SK-N-SH treated with all-trans-retinoic acid at 6 μM for 48 hours (cell line): ENCODE results near the gene AP2M1.

Experiments used
- ATAC-seq: fragments of 200-7000 bp; cut with Tn5 transposase; 3 replicates; pipeline ENCODE4 v1.9.1; 2020; ENCODE audit warnings: mild to moderate bottlenecking, moderate library complexity
- ARNTL ChIP-seq: fragments of 450-650 bp; formaldehyde crosslinking; IDR thresholded peaks from 2 replicates; pipeline ENCODE4 v1.5.0; 2020; ENCODE audit warnings: low read depth, mild to moderate bottlenecking, moderate library complexity, borderline replicate concordance
- BACH2 ChIP-seq: fragments of 250-450 bp; sonication (Bioruptor Pico); IDR thresholded peaks from 2 replicates; pipeline ENCODE4 v1.9.0; 2021; ENCODE audit warnings: mild to moderate bottlenecking, borderline replicate concordance
- CSDC2 ChIP-seq: fragments of 250-450 bp; sonication (Bioruptor Pico); IDR thresholded peaks from 2 replicates; pipeline ENCODE4 v1.5.0; 2020; ENCODE audit warnings: mild to moderate bottlenecking, moderate library complexity
- ESRRG ChIP-seq: fragments of 250-450 bp; sonication (Bioruptor Pico); IDR thresholded peaks from 2 replicates; pipeline ENCODE4 v1.6.1; 2021; ENCODE audit warnings: mild to moderate bottlenecking
- GLIS3 ChIP-seq: fragments of 250-450 bp; sonication (Bioruptor Pico); IDR thresholded peaks from 2 replicates; pipeline ENCODE4 v1.5.0; 2020; ENCODE audit warnings: mild to moderate bottlenecking, moderate library complexity
- ISL1 ChIP-seq: fragments of 250-450 bp; sonication (Bioruptor Pico); IDR thresholded peaks from 2 replicates; pipeline ENCODE4 v2.1.2; 2022; ENCODE audit warnings: mild to moderate bottlenecking, moderate library complexity
- OSR1 ChIP-seq: fragments of 250-450 bp; sonication (Bioruptor Pico); IDR thresholded peaks from 2 replicates; pipeline ENCODE4 v1.8.0; 2022; ENCODE audit warnings: moderate library complexity, mild to moderate bottlenecking, inconsistent platforms
- PATZ1 ChIP-seq: fragments of 250-450 bp; sonication (Bioruptor Pico); IDR thresholded peaks from 2 replicates; pipeline ENCODE4 v1.8.0; 2020; ENCODE audit warnings: mild to moderate bottlenecking, moderate library complexity, borderline replicate concordance
- PPARA ChIP-seq: fragments of 250-450 bp; sonication (Bioruptor Pico); IDR thresholded peaks from 2 replicates; pipeline ENCODE4 v1.5.0; 2020; ENCODE audit warnings: mild to moderate bottlenecking, borderline replicate concordance
- RARB ChIP-seq: fragments of 250-450 bp; sonication (Bioruptor Pico); IDR thresholded peaks from 2 replicates; pipeline ENCODE4 v1.8.0; 2021; ENCODE audit warnings: mild to moderate bottlenecking, moderate library complexity
- SNAI2 ChIP-seq: fragments of 250-450 bp; sonication (Bioruptor Pico); IDR thresholded peaks from 2 replicates; pipeline ENCODE4 v1.5.0; 2020; ENCODE audit warnings: mild to moderate bottlenecking, moderate library complexity
- TCF4 ChIP-seq: fragments of 250-450 bp; sonication (Bioruptor Pico); IDR thresholded peaks from 2 replicates; pipeline ENCODE4 v1.8.0; 2021; ENCODE audit warnings: mild to moderate bottlenecking, moderate library complexity, borderline replicate concordance
- ZFP3 ChIP-seq: fragments of 250-450 bp; sonication (Bioruptor Pico); IDR thresholded peaks from 2 replicates; pipeline ENCODE4 v1.5.0; 2020; ENCODE audit warnings: mild to moderate bottlenecking, moderate library complexity
- ZFP30 ChIP-seq: fragments of 450-650 bp; formaldehyde crosslinking; IDR thresholded peaks from 2 replicates; pipeline ENCODE4 v1.5.0; 2022; ENCODE audit warnings: mild to moderate bottlenecking, moderate library complexity
- ZNF565 ChIP-seq: fragments of 450-650 bp; formaldehyde crosslinking; conservative IDR thresholded peaks from 2 replicates; pipeline ENCODE4 v1.5.0; 2020; ENCODE audit warnings: low read depth, mild to moderate bottlenecking, moderate library complexity
- ZNF70 ChIP-seq: fragments of 450-650 bp; formaldehyde crosslinking; IDR thresholded peaks from 2 replicates; pipeline ENCODE4 v1.5.0; 2020; ENCODE audit warnings: mild to moderate bottlenecking, moderate library complexity
- ZNF8 ChIP-seq: fragments of 450-650 bp; formaldehyde crosslinking; IDR thresholded peaks from 2 replicates; pipeline ENCODE4 v1.5.0; 2020; ENCODE audit warnings: mild to moderate bottlenecking, moderate library complexity
- TF ChIP-seq, protein P1 (sequence below): fragments of 250-450 bp; sonication (Bioruptor Pico); IDR thresholded peaks from 2 replicates; pipeline ENCODE4 v1.8.0; 2021; ENCODE audit warnings: low read depth, mild to moderate bottlenecking, moderate library complexity, borderline replicate concordance
- TF ChIP-seq, protein P2 (sequence below): fragments of 250-450 bp; sonication (Bioruptor Pico); IDR thresholded peaks from 2 replicates; pipeline ENCODE4 v1.5.1; 2021; ENCODE audit warnings: mild to moderate bottlenecking, moderate library complexity

The AP2M1 gene

DNA sequence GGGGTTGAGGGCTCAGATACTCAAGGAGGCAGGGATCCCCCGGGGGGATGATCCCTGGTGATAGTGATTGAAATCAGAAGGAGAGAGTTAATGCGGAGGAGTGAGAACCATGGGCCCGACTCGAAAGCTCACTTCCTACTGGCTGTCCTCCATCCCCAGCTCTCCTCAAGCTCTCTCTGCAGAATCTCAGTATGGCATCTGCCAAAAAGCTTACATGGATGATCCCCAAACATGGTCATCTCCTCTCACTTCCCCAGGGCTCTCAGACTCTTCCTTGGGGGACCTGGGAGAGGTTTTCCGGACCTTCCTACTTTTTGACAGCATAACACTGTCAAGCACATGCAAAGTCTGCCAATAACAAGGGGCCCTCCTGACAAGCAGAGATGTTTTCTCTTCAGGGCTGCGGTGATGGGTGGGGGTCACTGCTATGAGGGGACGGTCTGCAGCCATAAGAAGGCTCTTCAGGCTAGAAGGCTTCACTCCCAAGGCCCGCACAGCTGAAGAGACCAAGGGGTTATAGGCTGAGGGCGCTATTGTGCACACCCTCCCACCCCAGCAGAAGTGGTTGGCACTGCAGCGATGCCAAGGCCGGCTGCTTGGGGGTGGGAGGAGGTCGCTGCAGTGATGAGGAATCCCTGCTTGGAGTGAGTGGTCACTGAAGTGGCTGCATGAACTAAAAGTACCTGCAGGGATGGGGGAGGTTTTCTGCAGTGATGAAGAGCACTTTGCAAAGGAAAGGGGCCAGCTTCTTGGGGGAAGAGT lies 53.9 kb downstream of the AP2M1 start:
- TF ChIP-seq PPARA (CRISPR knock-in tag) = no peak
- no peak for TF ChIP-seq ZNF8 (CRISPR knock-in tag)
- no peak for TF ChIP-seq ARNTL (CRISPR knock-in tag)
- no peak for TF ChIP-seq CSDC2 (CRISPR knock-in tag)
- no peak for TF ChIP-seq ZNF70 (CRISPR knock-in tag)
- no peak for TF ChIP-seq PATZ1 (CRISPR knock-in tag)
- TF ChIP-seq TCF4 (CRISPR knock-in tag) = no peak
- TF ChIP-seq ISL1 = no peak
- no peak for TF ChIP-seq BACH2
- no peak for TF ChIP-seq RARB
- no peak for TF ChIP-seq ZNF565 (CRISPR knock-in tag)
- TF ChIP-seq ZFP3 = no peak
- TF ChIP-seq OSR1 (CRISPR knock-in tag) = no peak
- TF ChIP-seq GLIS3 (CRISPR knock-in tag) = no peak
- TF ChIP-seq, protein P1, sequence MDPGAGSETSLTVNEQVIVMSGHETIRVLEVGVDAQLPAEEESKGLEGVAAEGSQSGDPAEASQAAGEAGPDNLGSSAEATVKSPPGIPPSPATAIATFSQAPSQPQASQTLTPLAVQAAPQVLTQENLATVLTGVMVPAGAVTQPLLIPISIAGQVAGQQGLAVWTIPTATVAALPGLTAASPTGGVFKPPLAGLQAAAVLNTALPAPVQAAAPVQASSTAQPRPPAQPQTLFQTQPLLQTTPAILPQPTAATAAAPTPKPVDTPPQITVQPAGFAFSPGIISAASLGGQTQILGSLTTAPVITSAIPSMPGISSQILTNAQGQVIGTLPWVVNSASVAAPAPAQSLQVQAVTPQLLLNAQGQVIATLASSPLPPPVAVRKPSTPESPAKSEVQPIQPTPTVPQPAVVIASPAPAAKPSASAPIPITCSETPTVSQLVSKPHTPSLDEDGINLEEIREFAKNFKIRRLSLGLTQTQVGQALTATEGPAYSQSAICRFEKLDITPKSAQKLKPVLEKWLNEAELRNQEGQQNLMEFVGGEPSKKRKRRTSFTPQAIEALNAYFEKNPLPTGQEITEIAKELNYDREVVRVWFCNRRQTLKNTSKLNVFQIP = no peak

DNA sequence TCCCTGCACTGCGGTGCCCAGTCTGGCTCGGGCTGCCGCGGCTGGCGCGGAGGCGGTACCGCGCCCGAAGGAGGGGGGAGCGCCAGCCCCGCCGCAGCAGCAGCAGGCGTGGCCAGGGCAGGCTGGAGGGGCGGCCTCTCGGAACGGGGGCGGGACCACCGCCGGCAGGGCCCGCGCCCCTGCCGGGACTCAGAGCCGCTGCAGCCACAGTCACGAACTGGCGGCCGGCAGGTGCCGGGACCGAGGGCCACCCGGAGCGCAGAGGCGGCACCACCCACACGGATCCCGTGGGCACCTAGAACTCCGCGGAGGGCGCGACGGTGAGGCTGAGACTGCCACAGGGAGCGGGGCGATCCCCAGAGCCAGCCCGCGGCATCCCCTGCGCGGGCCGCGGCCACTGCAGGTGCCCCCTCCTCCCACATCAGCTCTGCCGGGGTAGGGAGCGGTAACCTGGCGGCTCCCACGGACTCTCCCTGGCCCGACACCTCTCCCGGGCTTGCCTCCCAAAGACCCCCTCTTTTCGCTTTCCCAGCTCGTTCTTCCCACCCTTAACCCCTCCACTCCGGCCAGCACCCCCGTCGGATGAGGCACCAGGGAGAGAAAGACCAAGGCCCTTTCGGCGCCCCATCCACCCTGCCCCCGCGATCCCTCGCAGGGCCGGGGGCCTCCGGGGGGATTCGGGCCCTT lies 54.9 kb downstream of the AP2M1 start, which contains the start of gene VWA5B2:
Gene VWA5B2, plus strand, starts transcription at position 192 of the 687 bp plus-strand sequence. CDS start 944 bp downstream, outside the sequence.
- TF ChIP-seq RARB = no peak
- peak; percentile 63; the same call in 1 of the 2 replicates for TF ChIP-seq SNAI2 (CRISPR knock-in tag)
- TF ChIP-seq, protein P2, sequence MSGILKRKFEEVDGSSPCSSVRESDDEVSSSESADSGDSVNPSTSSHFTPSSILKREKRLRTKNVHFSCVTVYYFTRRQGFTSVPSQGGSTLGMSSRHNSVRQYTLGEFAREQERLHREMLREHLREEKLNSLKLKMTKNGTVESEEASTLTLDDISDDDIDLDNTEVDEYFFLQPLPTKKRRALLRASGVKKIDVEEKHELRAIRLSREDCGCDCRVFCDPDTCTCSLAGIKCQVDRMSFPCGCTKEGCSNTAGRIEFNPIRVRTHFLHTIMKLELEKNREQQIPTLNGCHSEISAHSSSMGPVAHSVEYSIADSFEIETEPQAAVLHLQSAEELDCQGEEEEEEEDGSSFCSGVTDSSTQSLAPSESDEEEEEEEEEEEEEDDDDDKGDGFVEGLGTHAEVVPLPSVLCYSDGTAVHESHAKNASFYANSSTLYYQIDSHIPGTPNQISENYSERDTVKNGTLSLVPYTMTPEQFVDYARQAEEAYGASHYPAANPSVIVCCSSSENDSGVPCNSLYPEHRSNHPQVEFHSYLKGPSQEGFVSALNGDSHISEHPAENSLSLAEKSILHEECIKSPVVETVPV (CRISPR knock-in tag) = no peak
- TF ChIP-seq BACH2 = no peak
- TF ChIP-seq ZFP30 = no peak
- TF ChIP-seq ZNF70 (CRISPR knock-in tag) = no peak
- no peak for TF ChIP-seq ZNF565 (CRISPR knock-in tag)
- peak; percentile 90 for ATAC-seq

More for the DNA sequence above, 53.9 kb downstream of the AP2M1 start:
- no peak for ATAC-seq

DNA sequence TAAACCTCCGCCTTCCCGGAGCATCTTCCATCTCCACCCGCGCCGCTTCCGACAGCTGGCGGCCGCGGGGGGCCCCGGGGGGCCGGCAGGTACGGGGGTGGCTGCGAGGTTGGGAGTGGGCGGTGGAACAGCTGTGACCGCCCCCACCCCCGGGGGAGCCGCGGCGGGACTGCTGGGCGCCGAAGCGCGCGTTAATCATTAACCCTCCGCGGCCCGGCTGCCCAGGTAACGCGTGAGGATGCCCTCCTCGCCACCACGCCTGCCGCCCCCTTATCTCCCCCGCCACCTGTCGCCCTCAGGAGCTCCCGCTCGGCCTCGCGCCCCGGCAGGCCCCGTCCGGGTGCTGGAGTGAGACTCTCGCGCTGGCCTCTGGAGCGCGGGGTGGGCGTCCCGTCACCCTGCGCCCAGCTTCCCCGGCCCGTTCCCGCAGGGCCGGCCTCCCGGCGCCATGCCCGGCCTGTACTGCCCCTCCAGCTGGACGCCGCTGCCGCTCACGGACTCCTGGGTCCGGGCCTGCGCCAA lies 55.5 kb downstream of the AP2M1 start:
- ATAC-seq = no peak
- TF ChIP-seq CSDC2 (CRISPR knock-in tag) (no peak), ZNF8 (CRISPR knock-in tag) (no peak), OSR1 (CRISPR knock-in tag) (no peak), SNAI2 (CRISPR knock-in tag) (no peak), ESRRG (no peak), ZNF70 (CRISPR knock-in tag) (no peak), ZNF565 (CRISPR knock-in tag) (no peak), PATZ1 (CRISPR knock-in tag) (no peak), ARNTL (CRISPR knock-in tag) (no peak), GLIS3 (CRISPR knock-in tag) (no peak), RARB (no peak), ZFP3 (no peak), ZFP30 (no peak), PPARA (CRISPR knock-in tag) (no peak)
- TF ChIP-seq, protein P1 = no peak
- TF ChIP-seq, protein P2 (CRISPR knock-in tag) = no peak
